ENCODE measurements around the gene PKP4.
"Not testable (repeated sequence)": the region's sequence is repeated elsewhere in the genome, so short reads cannot be mapped to it uniquely, and the experiment has no call there.

Gene PKP4

GRCh38 chr2:158473300-158473699, 16.5 kb downstream of the PKP4 start:
- DNase-seq = not testable (repeated sequence)

GRCh38 chr2:158473719-158474392, 17.1 kb downstream of the PKP4 start:
- no peak for DNase-seq

GRCh38 chr2:158474526-158475011, 17.8 kb downstream of the PKP4 start:
- DNase-seq = not testable (repeated sequence)

GRCh38 chr2:158477202-158477601, 20.4 kb downstream of the PKP4 start:
- DNase-seq = no peak

- DNase-seq = no peak
Measured at GRCh38 chr2:158478237-158478636, 21.5 kb downstream of the PKP4 start.

- no peak for DNase-seq
Measured at GRCh38 chr2:158478816-158479215, 22.1 kb downstream of the PKP4 start.

GRCh38 chr2:158481116-158481515, 24.4 kb downstream of the PKP4 start:
- DNase-seq = no peak

GRCh38 chr2:158482594-158482993, 25.8 kb downstream of the PKP4 start:
- no peak for DNase-seq

GRCh38 chr2:158484892-158485556, 28.3 kb downstream of the PKP4 start:
- DNase-seq = no peak

- no peak for DNase-seq
Measured at GRCh38 chr2:158486150-158486969, 29.6 kb downstream of the PKP4 start.

GRCh38 chr2:158486970-158487325, 30.2 kb downstream of the PKP4 start:
- no peak for DNase-seq

GRCh38 chr2:158487419-158487818, 30.7 kb downstream of the PKP4 start:
- DNase-seq = no peak

GRCh38 chr2:158488442-158489216, 31.9 kb downstream of the PKP4 start:
- no peak for DNase-seq

- no peak for DNase-seq
Measured at GRCh38 chr2:158489366-158490112, 32.8 kb downstream of the PKP4 start.

- no peak for DNase-seq
Measured at GRCh38 chr2:158491072-158491471, 34.3 kb downstream of the PKP4 start.

GRCh38 chr2:158493458-158493857, 36.7 kb downstream of the PKP4 start:
- no peak for DNase-seq

GRCh38 chr2:158495175-158495574, 38.4 kb downstream of the PKP4 start:
- DNase-seq = no peak

GRCh38 chr2:158496986-158497385, 40.2 kb downstream of the PKP4 start:
- no peak for DNase-seq

GRCh38 chr2:158497486-158497885, 40.7 kb downstream of the PKP4 start:
- DNase-seq = no peak

- DNase-seq = no peak
Measured at GRCh38 chr2:158498043-158498748, 41.4 kb downstream of the PKP4 start.

- DNase-seq = no peak
Measured at GRCh38 chr2:158498749-158499136, 42.0 kb downstream of the PKP4 start.

GRCh38 chr2:158499383-158499782, 42.6 kb downstream of the PKP4 start:
- DNase-seq = no peak
